Measurements from ENCODE around the gene SCAANT1.
A peak's percentile ranks its signal among the peaks of the same experiment; 100 is the strongest.

SCAANT1 gene

DNA sequence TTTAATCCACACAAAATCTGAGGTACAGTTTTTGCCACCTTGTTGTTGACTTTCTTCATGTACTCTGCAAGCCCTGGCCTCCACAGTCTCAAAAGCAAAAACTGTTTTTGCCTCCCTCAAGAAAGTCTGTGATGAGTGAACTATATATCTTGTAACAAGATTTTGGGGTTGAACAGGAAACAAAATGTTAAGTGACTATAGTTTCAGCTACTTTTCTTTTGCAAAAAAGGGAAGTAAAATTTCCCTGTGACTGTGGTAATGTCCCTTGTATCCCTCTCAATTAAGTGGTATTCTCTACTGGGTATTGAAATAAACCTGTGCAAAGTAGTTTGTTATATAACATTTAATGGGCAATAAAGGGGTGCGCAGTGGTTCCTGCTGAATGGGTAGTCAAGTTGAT, 21.3 kb upstream of the SCAANT1 start:
- H3K27ac ChIP-seq = peak overlapping the region; percentile 62
- TF ChIP-seq, protein P1, sequence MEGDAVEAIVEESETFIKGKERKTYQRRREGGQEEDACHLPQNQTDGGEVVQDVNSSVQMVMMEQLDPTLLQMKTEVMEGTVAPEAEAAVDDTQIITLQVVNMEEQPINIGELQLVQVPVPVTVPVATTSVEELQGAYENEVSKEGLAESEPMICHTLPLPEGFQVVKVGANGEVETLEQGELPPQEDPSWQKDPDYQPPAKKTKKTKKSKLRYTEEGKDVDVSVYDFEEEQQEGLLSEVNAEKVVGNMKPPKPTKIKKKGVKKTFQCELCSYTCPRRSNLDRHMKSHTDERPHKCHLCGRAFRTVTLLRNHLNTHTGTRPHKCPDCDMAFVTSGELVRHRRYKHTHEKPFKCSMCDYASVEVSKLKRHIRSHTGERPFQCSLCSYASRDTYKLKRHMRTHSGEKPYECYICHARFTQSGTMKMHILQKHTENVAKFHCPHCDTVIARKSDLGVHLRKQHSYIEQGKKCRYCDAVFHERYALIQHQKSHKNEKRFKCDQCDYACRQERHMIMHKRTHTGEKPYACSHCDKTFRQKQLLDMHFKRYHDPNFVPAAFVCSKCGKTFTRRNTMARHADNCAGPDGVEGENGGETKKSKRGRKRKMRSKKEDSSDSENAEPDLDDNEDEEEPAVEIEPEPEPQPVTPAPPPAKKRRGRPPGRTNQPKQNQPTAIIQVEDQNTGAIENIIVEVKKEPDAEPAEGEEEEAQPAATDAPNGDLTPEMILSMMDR (conservative IDR thresholded peaks at IDR 0.05) = no peak

DNA sequence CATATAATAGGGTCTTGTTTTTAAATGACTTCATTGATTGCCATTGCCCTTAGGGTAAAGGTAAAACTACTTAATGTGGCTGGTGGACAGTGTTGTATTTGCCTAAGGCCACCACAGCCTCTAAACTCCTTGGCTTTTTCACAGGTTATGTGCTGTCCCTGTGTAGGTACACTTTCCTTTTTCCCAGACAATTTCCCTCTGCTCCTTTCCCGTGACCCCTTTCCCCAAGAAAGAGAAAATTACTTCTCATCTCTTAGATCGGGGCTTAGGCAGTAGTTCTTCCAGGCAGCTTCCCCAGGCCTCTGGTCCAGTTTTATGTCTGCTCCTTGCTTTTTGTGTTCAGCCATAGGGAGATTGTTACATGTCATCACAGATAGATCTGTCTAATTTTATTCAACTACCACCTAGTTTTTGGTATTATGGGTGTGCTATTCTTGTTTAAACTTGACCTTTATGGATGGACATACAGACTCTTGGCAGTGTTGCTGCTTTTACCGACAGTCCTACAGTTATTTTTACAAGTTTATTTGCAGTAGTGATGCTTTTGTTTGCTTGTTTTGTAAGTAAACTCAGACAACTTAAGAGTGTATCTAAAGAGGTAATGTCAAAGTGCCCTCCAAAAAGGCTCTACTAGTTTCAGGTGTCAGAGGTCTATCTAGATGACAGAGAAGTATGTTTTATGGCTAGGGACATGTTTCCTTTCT, 20.5 kb upstream of the SCAANT1 start:
- TF ChIP-seq, protein P1 (conservative IDR thresholded peaks at IDR 0.05) = no peak
- peak overlapping the region; percentile 62 for H3K27ac ChIP-seq

DNA sequence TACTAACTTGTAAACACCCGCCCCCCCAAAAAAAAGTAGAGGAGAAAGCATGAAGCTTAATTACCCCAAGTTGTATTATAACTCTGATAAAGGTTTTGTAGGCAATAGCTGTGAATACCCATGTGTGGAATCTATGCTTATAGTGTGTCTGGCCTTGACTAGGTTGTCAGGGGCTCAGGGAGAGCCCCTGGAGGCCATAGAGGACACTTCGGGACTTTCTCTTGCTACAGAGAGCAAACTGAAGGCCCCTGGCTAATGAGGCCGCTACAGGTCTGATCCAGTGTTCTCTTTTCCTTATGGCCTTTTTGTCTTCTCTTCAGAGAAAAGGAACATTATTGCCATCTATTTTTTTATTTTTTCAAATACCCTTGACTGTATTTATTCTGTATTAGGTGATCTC, 19.1 kb upstream of the SCAANT1 start:
- peak overlapping the region; percentile 62 for H3K27ac ChIP-seq
- TF ChIP-seq, protein P1 (conservative IDR thresholded peaks at IDR 0.05) = no peak

DNA sequence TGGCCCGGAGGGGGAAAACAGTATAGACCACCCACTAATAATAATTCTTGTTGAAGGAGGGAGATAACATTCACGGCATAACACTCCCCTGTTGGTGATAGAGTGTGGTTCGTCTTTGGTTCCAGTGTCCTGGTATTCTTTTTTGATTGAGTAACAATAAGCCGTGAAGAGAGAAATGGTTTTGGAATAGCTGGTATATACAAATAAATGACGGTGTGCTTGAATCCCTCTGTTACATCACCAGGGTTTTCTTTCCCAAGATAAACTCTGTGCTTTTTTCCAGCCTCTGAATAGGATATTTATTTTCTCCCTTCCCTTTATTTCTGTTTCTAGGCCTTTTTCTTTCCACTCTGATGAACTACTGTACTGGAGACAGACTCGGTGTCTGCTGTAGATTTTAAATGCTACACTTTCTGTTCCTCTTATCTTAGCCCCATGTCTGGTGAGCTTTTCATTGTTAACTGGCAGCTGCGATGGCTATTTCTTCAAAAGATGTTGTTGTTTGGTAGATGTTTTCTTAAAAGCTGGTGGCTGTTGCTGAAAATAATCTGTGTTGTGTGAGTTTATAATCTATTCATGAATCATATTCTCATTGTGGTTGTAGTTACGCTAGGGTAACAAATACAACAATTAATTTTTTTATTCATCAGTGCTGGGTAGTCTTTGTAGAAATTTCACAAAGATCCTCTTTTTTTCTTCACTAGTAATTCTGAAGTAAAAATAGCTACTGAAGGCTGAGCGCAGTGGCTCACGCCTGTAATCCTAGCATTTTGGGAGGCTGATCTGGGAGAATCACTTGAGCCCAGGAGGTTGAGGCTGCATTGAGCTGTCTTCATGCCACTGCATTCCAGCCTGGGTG, 15.5 kb upstream of the SCAANT1 start:
- TF ChIP-seq, protein P1 (conservative IDR thresholded peaks at IDR 0.05) = no peak
- no peak overlapping the region for H3K27ac ChIP-seq

DNA sequence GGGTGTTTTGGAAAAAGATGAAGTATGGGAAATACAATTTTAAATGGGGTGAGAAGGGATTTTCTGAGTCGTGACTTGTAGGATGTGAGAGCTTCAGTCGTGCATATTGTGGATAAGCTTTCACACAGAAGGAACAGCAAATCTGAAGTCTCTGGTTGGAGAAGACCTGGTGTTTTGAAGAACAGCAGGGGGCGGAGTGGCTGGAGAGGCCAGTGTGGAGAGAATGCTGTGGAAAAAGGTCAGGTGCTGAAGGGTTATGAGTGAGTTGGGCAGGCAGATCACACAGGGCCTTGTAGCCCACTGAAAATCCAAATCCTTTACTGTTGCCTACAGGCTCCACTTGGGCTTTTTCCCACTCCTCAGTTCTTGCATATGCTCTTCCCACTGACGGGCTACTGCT, 14.1 kb upstream of the SCAANT1 start:
- TF ChIP-seq, protein P1 (conservative IDR thresholded peaks at IDR 0.05) = no peak

DNA sequence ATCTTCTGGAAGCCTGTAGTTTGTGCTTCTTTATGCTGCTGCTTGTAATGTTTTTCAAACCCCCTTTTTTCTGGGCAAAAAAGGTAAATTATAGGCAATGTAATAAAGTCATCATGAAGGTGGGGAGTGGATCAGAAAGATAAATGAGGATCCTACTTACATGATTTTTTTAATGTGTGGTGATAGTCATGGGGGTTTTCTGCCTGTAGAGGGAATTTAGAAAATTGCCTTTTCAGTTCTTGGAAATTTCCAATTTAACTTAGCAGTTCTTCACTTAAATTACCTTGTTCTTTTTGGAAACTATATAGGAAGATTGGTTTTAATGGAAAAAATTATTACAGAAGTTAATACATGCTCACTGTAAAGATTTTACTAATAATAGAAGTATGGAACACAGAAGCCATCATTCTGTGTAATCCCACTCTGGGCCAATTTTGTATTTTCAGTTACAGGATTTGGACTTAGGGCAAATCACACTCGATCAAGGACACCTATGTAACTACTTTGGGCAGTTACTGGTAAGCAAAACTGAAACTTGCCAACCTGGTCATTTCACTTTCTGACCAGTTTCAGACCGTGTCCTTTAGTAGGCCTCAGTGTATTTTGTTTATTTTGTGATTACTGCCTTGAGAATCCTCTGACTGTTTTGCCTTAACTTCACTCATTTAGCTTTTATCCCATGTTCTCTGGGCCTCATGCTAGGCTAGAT, 10.5 kb upstream of the SCAANT1 start:
- TF ChIP-seq, protein P1 (conservative IDR thresholded peaks at IDR 0.05) = no peak
- no peak overlapping the region for H3K27ac ChIP-seq

More for the DNA sequence above, 14.1 kb upstream of the SCAANT1 start:
- no peak overlapping the region for H3K27ac ChIP-seq
